ENCODE measurements around the gene CROCC2.

Gene CROCC2

DNA sequence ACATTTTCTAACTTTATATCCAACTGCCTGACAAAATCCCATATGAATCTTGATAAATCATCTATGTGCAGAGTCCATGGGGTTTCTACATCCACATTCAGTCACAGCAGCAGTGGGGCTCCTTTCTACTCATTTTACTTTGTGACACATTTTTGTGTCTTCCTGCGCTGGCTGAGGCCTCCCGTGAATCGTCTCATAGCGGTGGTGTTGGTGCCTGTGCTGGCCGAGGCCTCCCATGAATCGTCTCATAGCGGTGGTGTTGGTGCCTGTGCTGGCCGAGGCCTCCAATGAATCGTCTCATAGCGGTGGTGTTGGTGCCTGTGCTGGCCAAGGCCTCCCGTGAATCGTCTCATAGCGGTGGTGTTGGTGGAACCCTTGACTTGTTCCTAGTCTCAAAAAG lies 109.3 kb downstream of the CROCC2 start:
- DNase-seq (ENCODE audit: low spot score): no peak

DNA sequence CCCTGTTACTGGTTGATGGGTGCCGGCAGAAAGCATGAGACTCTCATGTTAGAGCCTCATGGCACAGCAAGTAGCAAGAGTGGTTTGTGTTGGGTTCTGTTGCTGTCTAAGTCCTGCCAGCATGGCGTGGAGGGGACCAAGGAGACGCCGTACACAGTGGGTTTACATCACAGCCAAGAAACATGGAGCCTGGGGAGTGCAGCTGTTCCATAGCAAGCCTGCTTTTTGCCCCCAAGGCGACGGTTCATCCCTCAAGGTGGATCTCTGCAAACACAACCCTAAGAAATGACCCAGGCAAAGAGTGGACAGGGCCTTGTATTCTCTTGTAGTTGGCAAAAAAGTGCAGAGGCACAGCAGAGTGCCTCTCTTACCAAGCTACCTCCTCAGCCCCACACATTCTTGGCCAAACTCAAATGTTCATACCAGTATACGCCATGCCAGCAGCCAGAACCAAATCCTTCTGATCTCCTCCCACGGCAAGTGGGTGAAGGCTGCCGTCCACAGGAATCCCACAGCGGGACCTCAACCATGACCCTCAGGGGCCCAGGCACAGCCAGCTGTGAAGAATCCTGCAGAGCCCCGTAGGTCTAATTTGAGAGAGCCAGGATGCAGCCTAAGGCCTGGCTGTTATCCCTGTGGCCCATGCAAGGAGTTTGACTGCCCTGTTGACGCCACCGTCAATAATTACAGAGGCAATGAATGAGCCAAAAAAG lies 111.2 kb downstream of the CROCC2 start:
- no peak for DNase-seq (ENCODE audit: low spot score)

DNA sequence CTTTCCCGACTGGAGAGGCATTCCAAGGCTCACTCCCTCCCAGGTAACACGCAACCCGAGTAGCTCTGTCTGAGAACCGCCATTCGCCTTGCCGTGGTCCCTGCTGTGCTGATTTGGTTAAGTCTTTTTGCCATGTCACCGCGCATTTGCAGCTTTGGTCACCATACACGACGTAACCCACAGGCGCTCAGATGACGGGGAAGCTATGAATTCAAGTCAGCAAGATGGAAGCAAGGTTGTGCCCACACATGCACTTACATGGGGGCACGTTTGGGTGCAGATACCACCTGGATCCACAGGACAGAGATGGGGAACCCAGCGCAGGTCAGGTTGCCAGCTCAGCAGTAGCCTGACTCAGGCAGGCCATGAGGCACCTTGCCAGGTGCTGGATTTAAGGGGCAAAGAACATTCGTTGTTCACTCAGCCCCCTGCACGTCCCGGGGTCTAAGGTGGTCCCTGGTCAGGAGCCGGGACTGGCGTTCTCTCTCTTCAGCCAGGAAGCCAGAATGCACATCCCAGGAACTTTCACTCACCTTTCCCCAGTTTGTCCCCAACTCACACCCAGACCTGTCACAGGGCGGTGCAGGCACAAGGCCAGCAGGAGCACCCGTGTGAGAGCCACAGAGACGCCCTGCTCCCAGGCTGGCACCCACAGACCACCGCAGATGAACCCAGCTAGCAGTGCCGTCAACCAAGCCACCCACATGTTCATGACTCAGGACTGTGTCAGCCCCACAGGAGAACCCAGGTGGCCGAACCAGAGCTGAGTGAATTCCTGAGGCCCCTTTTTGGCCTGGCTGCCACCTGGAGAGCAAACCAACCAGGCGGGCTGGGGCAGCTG lies 112.1 kb downstream of the CROCC2 start:
- DNase-seq (ENCODE audit: low spot score): no peak

DNA sequence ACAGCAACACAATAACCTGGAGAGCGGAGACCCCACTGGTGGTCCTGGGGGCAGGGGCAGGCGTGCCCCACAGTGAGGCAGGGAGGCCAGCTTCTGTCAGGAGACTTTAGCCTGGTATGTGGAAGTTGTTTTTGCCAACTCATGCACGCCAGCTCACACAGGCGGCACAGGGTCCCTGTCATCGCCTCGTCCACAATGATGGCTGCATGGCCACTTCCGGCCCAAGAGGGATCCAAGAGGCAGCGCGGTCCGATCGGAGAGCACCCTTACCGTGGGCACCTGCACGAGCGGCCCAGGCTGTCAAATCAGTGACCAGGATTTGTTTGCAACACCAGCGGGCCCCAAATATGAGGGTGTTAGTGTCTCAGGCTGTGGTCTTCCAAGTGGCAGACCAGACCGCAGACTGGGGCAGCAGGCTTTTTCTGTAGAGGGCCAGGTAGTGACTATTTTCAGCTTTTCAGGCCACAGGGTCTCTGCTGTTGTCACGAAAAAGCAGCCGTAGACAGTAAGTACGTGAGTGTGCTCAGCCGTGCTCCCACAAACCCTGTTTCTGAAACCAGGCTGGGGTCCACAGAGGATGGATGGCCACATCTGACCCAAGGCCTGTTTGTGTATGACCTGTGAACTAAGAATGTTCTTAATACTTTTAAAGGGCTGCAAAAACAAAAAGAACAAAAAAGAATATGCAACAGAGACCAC lies 113.5 kb downstream of the CROCC2 start:
- no peak for DNase-seq (ENCODE audit: low spot score)

DNA sequence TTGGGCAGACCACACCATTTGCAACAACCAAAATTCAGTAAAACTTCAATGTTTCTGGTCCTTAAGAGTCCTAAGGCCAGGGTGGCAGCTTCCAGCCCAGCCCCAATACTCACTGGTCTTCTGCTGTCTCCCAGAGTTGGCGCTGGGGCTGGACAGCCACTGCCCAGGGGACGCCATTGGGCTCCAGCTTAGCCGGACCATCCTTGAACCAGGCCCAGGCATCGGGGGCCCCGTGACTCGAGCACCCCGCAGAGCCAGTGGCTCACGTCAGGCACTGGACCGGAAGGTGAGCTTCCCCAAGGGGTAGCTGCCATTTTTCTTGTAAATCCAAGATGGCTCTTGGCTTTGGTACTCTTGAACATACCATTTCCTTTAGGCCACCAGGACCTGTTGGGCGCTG lies 114.1 kb downstream of the CROCC2 start:
- DNase-seq (ENCODE audit: low spot score): no peak

DNA sequence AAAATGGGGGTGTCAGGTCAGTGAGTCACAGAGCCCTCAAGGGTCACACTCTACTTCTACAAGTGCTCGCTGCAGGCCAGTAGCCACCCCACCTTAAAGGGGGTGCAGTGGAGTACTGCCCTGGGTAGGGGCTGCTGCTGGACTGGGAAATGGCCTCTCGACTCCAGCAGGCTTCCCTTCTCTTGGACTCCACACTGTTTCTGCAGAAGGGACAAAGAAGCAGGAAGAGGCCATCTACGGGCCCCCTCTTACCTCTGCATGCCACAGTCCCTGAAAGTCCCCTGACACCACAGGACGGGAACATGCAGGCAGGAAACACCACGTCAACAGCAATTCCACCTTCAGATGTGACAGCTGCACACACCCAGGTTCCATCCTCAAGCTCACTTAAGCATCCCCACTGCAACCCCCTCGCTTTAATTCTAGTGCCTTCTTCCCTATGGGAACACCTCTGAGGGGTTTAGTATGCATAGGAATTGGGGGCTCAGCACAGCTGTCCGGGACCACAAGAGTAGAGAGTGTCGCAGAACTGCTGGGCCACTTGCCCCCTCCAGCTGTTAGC lies 114.6 kb downstream of the CROCC2 start:
- DNase-seq (ENCODE audit: low spot score): no peak

DNA sequence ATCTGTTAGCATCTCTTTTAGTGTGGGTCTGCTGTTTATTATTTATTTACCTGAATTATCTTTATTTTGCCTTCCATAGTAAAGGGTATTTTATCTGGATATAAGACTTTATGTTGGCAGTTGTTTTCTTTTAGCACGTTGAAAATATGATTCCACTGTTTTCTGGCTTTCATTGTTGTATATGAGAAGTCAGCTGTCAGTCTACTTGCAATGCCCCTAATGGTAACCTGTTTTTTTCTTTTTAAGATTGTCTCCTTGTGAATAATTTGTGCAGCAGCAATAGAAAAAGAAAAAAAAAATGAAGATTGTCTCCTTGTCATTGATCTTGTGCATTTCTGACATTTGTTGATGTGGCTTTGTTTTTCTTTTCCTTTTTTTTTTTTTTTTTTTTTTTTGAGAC lies 119.5 kb downstream of the CROCC2 start:
- DNase-seq (ENCODE audit: low spot score): no peak

DNA sequence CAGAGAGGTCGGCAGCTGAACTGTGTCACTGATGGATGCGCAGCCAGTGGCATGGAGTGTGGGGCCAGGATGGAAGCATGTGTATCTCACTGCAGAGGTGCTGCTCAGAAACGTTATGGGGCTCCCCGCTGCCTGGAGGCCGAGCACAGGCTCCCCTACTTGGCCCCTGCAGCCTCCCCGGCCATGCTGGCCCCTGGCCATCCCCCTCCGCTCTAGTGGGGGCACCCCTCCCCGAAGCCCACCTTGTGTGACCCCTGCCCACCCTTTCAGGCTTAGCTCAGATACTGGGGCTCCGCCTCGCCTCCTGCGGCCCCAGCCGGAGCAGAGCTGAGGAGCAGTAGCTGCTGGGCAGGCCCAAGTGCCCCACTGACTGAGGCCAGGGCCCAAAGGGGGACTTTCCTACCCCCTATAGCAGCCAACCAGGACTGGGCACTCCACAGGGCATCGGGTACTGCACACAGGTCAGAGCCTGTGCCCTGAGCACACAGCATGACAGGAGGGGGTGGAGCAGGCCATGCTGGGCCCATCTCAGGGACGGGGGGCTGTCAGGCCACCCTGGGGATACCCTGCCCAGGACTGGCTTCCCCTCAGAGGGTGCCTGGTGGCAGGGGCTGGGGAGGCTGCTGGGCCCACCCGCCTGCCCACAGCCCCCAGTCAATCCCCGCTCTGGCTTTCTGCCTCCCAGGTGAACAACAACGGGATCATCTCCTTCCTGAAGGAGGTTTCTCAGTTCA lies 123.6 kb downstream of the CROCC2 start:
- DNase-seq (ENCODE audit: low spot score): no peak

DNA sequence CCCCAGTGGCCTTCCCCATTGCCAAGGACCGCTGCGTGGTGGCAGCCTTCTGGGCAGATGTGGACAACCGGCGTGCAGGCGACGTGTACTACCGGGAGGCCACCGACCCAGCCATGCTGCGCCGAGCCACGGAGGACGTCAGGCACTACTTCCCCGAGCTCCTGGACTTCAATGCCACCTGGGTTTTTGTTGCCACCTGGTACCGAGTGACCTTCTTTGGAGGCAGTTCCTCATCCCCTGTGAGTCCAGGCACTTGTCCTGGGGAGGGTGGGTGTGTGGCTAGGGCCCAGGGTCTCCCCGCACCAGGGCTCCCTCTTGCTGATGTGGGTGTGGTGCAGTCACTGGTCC lies 124.2 kb downstream of the CROCC2 start:
- DNase-seq (ENCODE audit: low spot score): no peak

DNA sequence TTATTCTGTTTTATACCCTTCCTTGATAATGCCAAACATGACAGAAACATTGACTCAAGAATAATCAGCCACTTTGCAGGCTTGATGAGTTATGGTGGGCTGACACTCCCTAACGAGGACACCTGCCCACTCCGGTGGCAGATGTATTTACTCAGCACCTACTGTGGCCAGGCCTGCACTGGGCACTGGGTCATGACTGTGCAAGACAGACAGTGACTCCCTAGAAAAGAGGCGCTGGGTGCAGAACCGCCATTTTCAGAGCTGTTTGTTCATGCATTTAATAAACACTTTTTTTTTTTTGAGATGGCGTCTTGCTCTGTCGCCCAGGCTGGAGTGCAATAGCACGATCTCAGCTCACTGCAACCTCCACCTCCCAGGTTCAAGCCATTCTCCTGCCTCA lies 124.7 kb downstream of the CROCC2 start:
- DNase-seq (ENCODE audit: low spot score): no peak

DNA sequence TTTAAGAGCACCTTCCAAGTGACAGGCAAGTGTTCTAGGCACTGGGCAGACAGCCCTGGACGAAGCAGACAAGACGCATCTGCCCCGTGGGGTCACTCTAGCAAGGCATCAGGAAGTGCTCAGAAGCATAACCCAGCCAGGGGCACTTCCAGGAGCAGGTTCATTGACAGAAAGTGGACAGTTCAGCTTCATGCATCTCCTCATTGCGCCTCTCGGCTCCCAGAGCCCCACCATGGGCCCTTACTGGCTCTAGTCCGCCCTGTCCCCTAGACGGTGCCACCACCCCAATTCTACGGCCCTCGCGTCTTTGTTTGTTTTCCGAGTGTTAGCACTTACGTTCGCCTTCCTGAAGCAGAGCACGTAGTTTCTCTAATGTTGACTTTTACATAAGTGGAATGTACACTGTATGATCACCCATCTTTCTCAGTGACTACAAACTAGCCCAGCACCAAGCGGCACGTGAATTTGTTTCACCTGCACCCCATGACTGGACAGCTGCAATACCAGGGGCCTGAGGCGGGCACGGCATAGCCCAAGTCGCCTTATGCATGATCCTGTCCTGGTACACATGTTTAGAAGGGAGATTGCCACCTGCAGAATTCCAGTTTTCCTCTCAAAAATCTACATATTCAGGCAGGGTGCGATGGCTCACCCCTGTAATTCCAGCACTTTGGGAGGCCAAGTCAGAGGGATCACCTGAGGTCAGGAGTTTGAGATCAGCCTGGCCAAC lies 125.5 kb downstream of the CROCC2 start:
- no peak for DNase-seq (ENCODE audit: low spot score)

DNA sequence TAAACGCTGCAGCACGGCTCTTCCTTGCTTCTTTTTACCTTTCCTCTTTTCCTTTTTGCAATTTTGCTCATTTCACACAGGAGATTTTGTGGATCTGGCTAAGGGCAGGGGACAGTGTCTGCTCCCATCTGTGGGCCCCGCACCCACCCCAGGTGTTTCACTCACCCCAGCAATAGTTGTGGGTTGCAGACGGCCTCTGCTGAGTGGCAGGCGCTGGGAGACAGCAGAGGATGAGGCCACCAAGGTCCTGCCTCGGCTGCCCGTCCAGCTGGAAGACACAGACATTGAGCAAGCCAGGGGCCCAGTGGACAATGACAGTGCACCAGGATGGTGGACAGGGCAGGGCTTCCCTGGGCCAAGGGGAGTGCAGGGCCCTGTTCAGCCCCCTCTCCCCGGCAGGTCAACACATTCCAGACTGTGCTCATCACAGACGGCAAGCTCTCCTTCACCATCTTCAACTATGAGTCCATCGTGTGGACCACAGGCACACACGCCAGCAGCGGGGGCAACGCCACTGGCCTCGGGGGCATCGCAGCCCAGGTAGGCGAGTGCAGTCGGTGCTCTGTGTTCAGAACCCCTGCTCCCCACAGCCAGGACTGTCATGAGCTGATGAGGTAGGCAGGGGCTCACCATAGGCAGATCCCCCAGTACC lies 127.3 kb downstream of the CROCC2 start:
- no peak for DNase-seq (ENCODE audit: low spot score)

DNA sequence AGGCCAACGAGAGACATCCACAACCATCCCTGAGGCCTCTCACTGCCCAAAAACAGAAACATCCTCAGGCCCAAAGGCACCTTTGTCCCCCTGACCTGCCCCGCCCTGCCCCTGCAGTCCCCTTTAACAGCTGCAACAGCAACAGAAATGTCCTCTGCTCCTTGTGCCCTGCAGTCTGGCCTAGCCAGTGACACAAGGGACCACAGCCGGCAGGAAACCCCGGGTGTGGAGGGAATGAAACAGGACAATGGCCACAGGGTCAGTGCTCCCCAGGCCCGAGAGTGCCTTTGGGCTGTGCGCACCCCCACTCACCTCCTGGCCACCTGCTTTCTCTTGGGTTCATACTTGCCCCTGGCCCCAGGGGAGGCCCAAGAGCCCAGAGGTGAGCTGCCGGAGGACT lies 127.9 kb downstream of the CROCC2 start:
- DNase-seq (ENCODE audit: low spot score): no peak

DNA sequence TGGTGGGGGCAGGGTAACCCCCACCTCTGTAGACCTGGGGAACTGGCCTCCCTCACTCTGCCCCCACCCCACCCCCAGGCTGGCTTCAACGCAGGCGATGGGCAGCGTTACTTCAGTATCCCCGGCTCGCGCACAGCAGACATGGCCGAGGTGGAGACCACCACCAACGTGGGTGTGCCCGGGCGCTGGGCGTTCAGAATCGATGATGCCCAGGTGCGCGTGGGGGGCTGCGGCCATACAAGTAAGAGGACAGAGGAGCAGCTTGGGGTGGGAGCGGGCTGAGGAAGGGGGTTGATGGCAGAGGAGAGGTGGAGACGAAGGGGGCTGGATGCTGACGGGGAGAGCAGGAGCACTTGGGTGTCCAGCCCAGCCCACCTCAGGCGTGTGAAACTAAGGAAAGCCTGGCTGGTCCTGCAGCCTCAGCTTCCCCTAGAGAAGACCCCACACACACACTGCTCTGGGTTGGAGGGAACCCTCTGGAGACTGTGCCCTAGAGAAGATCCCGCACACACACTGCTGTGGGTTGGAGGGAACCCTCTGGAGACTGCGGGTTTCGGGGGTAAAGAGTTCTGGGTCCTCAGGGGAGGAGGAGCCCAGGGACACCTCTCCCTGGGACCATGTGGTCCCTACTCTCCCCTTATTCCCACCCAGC lies 128.5 kb downstream of the CROCC2 start:
- no peak for DNase-seq (ENCODE audit: low spot score)

DNA sequence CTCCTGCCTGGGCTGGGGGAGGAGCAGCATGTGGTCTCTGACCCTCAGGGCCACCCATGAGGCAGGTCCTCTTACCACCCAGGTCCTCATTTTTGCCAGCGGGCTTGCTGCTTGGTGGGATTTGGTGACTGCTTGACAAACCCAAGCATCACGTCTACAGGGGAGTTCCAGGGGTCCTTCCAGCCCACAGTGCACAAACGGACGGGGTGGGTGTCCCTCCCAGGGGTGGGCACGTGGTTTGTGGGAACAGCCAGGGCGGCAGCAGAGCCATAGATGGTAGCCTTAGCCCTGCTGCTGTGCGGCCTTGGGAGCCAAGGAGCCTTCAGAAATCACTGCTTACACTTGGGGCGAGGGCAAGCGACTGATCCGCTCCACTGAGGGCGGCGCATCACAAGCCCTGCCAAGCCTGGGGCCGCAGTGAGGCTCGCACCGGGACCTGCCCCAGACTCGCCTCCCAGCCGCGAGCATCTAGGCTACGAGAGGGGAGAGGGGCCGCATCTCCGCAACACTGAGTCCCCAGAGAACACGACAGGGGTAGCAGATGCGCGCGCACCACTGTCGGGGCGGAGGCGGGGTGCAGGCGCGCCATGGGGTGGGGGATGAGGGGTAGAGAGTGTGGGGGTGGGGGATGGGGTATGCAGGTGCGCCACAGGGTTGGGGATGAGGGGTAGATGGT lies 129.1 kb downstream of the CROCC2 start:
- no peak for DNase-seq (ENCODE audit: low spot score)

DNA sequence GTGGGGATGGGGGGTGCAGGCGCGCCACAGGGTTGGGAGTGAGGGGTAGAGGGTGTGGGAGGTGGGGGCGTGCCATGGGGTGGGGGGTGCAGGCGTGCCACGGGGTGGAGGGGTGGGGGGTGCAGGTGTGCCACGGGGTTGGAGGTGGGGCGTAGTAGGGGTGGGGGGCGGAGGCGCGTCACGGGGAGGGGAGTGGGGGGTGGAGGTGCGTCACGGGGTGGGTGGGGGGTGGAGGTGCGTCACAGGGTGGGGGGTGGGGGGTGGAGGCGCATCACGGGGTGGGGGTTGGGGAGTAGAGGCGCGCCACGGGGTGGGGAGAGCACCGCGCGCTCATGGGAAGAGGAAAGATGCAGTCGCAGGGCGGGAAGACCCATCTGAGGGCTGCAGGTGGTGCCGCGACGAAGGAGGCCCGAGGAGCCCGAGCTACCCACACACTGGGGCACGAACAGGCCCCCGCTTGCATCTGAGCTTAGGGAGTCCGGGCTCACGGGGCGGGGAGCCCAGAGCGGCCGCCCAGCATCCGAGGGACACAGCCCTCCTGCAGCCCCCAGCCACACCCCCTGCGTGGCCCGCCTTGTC lies 129.8 kb downstream of the CROCC2 start:
- DNase-seq (ENCODE audit: low spot score): no peak

DNA sequence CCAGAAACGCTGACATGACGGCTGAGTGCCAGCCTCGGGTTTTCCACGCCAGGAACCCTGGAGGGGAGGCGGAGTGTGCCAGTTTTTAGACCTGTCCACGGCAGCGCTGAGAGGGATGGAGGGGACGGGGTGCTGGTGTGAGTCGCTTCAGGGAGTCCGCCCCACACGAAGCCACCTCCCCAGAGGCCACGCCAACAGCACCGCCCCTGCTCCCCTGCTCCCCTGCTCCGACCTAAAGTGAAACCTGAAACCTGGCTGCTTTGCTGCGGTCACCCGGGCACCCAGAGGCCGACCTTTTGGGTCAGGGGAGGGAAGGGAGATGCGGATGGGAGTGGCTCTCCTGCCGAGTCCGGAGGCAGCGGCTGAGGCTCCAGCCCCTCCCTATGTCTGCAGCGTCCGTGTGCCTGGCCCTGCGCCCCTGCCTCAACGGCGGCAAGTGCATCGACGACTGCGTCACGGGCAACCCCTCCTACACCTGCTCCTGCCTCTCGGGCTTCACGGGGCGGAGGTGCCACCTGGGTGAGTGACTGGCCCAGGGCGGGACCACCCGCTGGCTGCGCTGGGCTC lies 130.3 kb downstream of the CROCC2 start:
- no peak for DNase-seq (ENCODE audit: low spot score)

DNA sequence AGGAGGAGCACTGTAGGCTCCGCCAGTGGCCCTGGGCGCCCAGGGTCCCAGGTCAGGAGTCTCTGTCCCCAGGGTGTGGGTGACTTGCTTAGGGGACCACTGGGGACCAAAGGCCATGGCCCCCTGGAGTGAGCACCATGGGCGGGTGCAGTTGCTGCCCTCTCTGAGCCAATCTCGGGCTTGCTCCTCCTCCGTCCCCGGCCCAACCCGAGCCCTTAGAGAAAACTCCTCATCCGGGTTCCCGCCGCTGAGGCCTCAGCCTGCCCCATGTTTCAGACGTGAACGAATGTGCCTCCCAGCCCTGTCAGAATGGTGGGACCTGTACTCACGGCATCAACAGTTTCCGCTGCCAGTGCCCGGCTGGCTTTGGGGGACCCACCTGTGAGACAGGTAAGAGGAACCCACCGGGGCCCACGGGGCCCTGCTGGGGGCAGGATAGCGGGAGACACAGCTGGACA lies 130.9 kb downstream of the CROCC2 start:
- DNase-seq (ENCODE audit: low spot score): no peak

DNA sequence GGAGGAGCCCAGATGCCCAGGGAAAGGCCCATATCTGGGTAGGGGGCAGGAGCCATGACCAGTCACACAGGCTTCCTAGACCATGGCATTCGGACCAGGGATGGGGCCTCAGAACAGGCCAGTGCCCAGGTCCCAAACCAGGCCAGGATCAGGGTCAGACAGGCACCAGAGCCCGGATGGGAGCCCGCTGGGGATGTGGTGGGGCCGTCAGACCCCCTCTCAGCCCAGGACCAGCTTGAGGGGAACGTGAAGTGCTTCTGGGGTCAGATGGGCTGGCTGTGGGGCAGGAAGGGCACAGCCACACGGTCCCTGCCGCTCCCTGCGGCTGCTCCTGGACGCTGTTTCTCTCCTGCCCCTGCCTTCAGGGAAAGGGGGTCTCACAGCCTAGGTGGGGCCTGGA lies 131.4 kb downstream of the CROCC2 start:
- DNase-seq (ENCODE audit: low spot score): no peak

Data from Ammon's horn (tissue), 1 donor.